WTC11 (cell line): Measurements from ENCODE around the gene STAT2. TPM values are rescaled to one million over a fixed set of nuclear protein-coding genes. Genes with fewer than 3 reads are reported as not detected.

Experiments used
- ATAC-seq: fragments of 200-7000 bp; cut with Tn5 transposase; 2 replicates; pipeline ENCODE4 v1.10.0; 2021; ENCODE audit warnings: mild to moderate bottlenecking, moderate library complexity
- CTCF ChIA-PET: fragments of 300-600 bp; sonication (Branson Sonifier 250); formaldehyde crosslinking; loops from one replicate; lab custom pipeline; 2021; ENCODE audit warnings: antibody characterized with exemption; lab: Charles Lee
- POLR2A ChIA-PET: fragments of 350-600 bp; sonication (Branson Sonifier 250); formaldehyde crosslinking; loops from one replicate; lab custom pipeline; 2021; ENCODE audit warnings: antibody characterized with exemption; lab: Charles Lee
- DNase-seq: peaks from one replicate; pipeline ENCODE4 v3.0.0; 2021; ENCODE audit warnings: low spot score
- H3K27ac Mint-ChIP-seq: 2 replicates; pipeline ENCODE4 v1.8.0; 2021; ENCODE audit warnings: mixed read lengths
- H3K27me3 Mint-ChIP-seq: 2 replicates; pipeline ENCODE4 v1.8.0; 2021; ENCODE audit warnings: low read depth, mild to moderate bottlenecking, moderate library complexity, mixed read lengths
- H3K36me3 Mint-ChIP-seq: 2 replicates; pipeline ENCODE4 v1.8.0; 2021; ENCODE audit warnings: mixed read lengths
- H3K4me1 Mint-ChIP-seq: 2 replicates; pipeline ENCODE4 v1.8.0; 2022; ENCODE audit warnings: mixed read lengths
- H3K4me3 Mint-ChIP-seq: 2 replicates; pipeline ENCODE4 v1.8.0; 2021; ENCODE audit warnings: mild to moderate bottlenecking, moderate library complexity, mixed read lengths
- H3K9me3 Mint-ChIP-seq: 2 replicates; pipeline ENCODE4 v1.8.0; 2021; ENCODE audit warnings: mixed read lengths
- ATF1 ChIP-seq: sonication (generic); formaldehyde crosslinking; IDR thresholded peaks from 2 replicates; pipeline ENCODE4 v1.8.1; 2023; ENCODE audit warnings: mild to moderate bottlenecking, moderate library complexity, missing genetic modification reagents
- ATF6 ChIP-seq: sonication (generic); formaldehyde crosslinking; IDR thresholded peaks from 2 replicates; pipeline ENCODE4 v1.8.1; 2023; ENCODE audit warnings: mild to moderate bottlenecking, missing genetic modification reagents
- CBFB ChIP-seq: sonication (generic); formaldehyde crosslinking; IDR thresholded peaks from 2 replicates; pipeline ENCODE4 v1.8.1; 2022; ENCODE audit warnings: mild to moderate bottlenecking, low read depth, missing genetic modification reagents
- EMX1 ChIP-seq: fragments of 250-450 bp; sonication (Bioruptor Pico); IDR thresholded peaks from 2 replicates; pipeline ENCODE4 v1.8.0; 2021; ENCODE audit warnings: mild to moderate bottlenecking
- ETV6 ChIP-seq: sonication (generic); formaldehyde crosslinking; IDR thresholded peaks from 2 replicates; pipeline ENCODE4 v1.8.1; 2022; ENCODE audit warnings: mild to moderate bottlenecking, missing genetic modification reagents
- GTF2I ChIP-seq: fragments of 250-450 bp; sonication (Bioruptor Pico); conservative IDR thresholded peaks from 2 replicates; pipeline ENCODE4 v1.4.0; 2021; ENCODE audit warnings: mild to moderate bottlenecking
- HMGXB4 ChIP-seq: sonication (generic); formaldehyde crosslinking; IDR thresholded peaks from 2 replicates; pipeline ENCODE4 v1.8.1; 2023; ENCODE audit warnings: mild to moderate bottlenecking, moderate library complexity, missing genetic modification reagents
- MAX ChIP-seq: sonication (generic); formaldehyde crosslinking; IDR thresholded peaks from 2 replicates; pipeline ENCODE4 v1.8.0; 2022; ENCODE audit warnings: mild to moderate bottlenecking, missing genetic modification reagents
- NFATC4 ChIP-seq: fragments of 250-450 bp; sonication (Bioruptor Pico); IDR thresholded peaks from 2 replicates; pipeline ENCODE4 v1.9.0; 2021; ENCODE audit warnings: mild to moderate bottlenecking
- NFYB ChIP-seq: sonication (generic); formaldehyde crosslinking; conservative IDR thresholded peaks from 2 replicates; pipeline ENCODE4 v1.8.0; 2022; ENCODE audit warnings: low read depth, missing genetic modification reagents
- NR2C2 ChIP-seq: sonication (generic); formaldehyde crosslinking; IDR thresholded peaks from 2 replicates; pipeline ENCODE4 v1.8.0; 2022; ENCODE audit warnings: mild to moderate bottlenecking, missing genetic modification reagents
- RELA ChIP-seq: sonication (generic); formaldehyde crosslinking; IDR thresholded peaks from 2 replicates; pipeline ENCODE4 v1.8.1; 2022; ENCODE audit warnings: missing genetic modification reagents, mild to moderate bottlenecking, borderline replicate concordance
- SOX15 ChIP-seq: fragments of 250-450 bp; sonication (Bioruptor Pico); IDR thresholded peaks from 2 replicates; pipeline ENCODE4 v1.9.0; 2021; ENCODE audit warnings: mild to moderate bottlenecking
- SP1 ChIP-seq: sonication (generic); formaldehyde crosslinking; conservative IDR thresholded peaks from 2 replicates; pipeline ENCODE4 v1.8.1; 2022; ENCODE audit warnings: missing genetic modification reagents
- STAT6 ChIP-seq: sonication (generic); formaldehyde crosslinking; conservative IDR thresholded peaks from 2 replicates; pipeline ENCODE4 v1.8.1; 2023; ENCODE audit warnings: mild to moderate bottlenecking, low read depth, missing genetic modification reagents, moderate library complexity
- ZNF138 ChIP-seq: sonication (generic); formaldehyde crosslinking; conservative IDR thresholded peaks from 2 replicates; pipeline ENCODE4 v1.8.1; 2022; ENCODE audit warnings: mild to moderate bottlenecking, moderate library complexity, missing genetic modification reagents
- ZNF396 ChIP-seq: fragments of 250-450 bp; sonication (Bioruptor Pico); IDR thresholded peaks from 2 replicates; pipeline ENCODE4 v1.8.0; 2021; ENCODE audit warnings: mild to moderate bottlenecking, moderate library complexity, borderline replicate concordance
- ZNF416 ChIP-seq: fragments of 250-450 bp; sonication (Bioruptor Pico); IDR thresholded peaks from 2 replicates; pipeline ENCODE4 v1.9.0; 2021; ENCODE audit warnings: mild to moderate bottlenecking, inconsistent platforms
- total RNA-seq: library from RNA; stranded (reverse); gene quantifications from 3 replicates; pipeline ENCODE4 v1.2.3, GENCODE V29; 2021
- TF ChIP-seq, protein P1 (sequence below): sonication (generic); formaldehyde crosslinking; IDR thresholded peaks from 2 replicates; pipeline ENCODE4 v1.8.1; 2022; ENCODE audit warnings: low read depth, missing genetic modification reagents, borderline replicate concordance
- TF ChIP-seq, protein P2 (sequence below): sonication (generic); formaldehyde crosslinking; IDR thresholded peaks from 2 replicates; pipeline ENCODE4 v1.8.1; 2022; ENCODE audit warnings: mild to moderate bottlenecking, moderate library complexity, missing genetic modification reagents
- TF ChIP-seq, protein P3 (sequence below): fragments of 250-450 bp; sonication (Bioruptor Pico); IDR thresholded peaks from 2 replicates; pipeline ENCODE4 v2.1.2; 2022; ENCODE audit warnings: mild to moderate bottlenecking, moderate library complexity
- TF ChIP-seq, protein P4 (sequence below): sonication (generic); formaldehyde crosslinking; IDR thresholded peaks from 2 replicates; pipeline ENCODE4 v1.8.0; 2023; ENCODE audit warnings: missing genetic modification reagents

STAT2 gene
- total RNA-seq, 1 experiment from 2014 or later = 54.5 TPM

GRCh38 chr12:56361487-56362129 is 1.7 kb upstream of the STAT2 start:
- no peak for ATAC-seq
- Mint-ChIP-seq H3K27me3 (peaks cover 9% of the 10 kb centered on the region; the same call in 1 of the 2 replicates), H3K9me3 (no peaks in the 10 kb centered on the region), H3K36me3 (no peaks in the 10 kb centered on the region), H3K4me3 (peak overlapping the region; percentile 90), H3K27ac (peak overlapping the region; percentile 99)
- CTCF ChIA-PET = no interaction called here
- POLR2A ChIA-PET = no interaction called here
- no peak for DNase-seq
- TF ChIP-seq, protein P1, sequence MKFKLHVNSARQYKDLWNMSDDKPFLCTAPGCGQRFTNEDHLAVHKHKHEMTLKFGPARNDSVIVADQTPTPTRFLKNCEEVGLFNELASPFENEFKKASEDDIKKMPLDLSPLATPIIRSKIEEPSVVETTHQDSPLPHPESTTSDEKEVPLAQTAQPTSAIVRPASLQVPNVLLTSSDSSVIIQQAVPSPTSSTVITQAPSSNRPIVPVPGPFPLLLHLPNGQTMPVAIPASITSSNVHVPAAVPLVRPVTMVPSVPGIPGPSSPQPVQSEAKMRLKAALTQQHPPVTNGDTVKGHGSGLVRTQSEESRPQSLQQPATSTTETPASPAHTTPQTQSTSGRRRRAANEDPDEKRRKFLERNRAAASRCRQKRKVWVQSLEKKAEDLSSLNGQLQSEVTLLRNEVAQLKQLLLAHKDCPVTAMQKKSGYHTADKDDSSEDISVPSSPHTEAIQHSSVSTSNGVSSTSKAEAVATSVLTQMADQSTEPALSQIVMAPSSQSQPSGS = no peak
- no peak for TF ChIP-seq ZNF416 (CRISPR knock-in tag)
- no peak for TF ChIP-seq CBFB (CRISPR knock-in tag)
- no peak for TF ChIP-seq ZNF138
- no peak for TF ChIP-seq MAX (CRISPR knock-in tag)
- TF ChIP-seq ETV6 (CRISPR knock-in tag) = no peak
- no peak for TF ChIP-seq NFYB (CRISPR knock-in tag)
- no peak for TF ChIP-seq ZNF396 (CRISPR knock-in tag)
- TF ChIP-seq, protein P2, sequence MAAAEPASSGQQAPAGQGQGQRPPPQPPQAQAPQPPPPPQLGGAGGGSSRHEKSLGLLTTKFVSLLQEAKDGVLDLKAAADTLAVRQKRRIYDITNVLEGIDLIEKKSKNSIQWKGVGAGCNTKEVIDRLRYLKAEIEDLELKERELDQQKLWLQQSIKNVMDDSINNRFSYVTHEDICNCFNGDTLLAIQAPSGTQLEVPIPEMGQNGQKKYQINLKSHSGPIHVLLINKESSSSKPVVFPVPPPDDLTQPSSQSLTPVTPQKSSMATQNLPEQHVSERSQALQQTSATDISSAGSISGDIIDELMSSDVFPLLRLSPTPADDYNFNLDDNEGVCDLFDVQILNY = no peak
- TF ChIP-seq SOX15 (CRISPR knock-in tag) = no peak
- no peak for TF ChIP-seq NR2C2
- no peak for TF ChIP-seq NFATC4
- TF ChIP-seq SP1 (CRISPR knock-in tag) = no peak
- no peak for TF ChIP-seq ATF1 (CRISPR knock-in tag)
- TF ChIP-seq, protein P3, sequence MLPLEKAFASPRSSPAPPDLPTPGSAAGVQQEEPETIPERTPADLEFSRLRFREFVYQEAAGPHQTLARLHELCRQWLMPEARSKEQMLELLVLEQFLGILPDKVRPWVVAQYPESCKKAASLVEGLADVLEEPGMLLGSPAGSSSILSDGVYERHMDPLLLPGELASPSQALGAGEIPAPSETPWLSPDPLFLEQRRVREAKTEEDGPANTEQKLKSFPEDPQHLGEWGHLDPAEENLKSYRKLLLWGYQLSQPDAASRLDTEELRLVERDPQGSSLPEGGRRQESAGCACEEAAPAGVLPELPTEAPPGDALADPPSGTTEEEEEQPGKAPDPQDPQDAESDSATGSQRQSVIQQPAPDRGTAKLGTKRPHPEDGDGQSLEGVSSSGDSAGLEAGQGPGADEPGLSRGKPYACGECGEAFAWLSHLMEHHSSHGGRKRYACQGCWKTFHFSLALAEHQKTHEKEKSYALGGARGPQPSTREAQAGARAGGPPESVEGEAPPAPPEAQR (CRISPR knock-in tag) = no peak
- TF ChIP-seq, all 79 proteins: peak for 0
- H3K4me1 Mint-ChIP-seq = peaks cover 13% of the 10 kb centered on the region

GRCh38 chr12:56358836-56359532 is 923 bp downstream of the STAT2 start:
- CTCF ChIA-PET = interaction anchor here (0.6 to 2.9 kb wide), 12 partner anchors 12 to 653 kb away, joined by 3 to 55 read pairs (median 8); partner anchors contain the start of genes ANKRD52, CNPY2, DNAJC14 and IL23A
- Mint-ChIP-seq H3K9me3 (no peaks in the 10 kb centered on the region), H3K4me3 (peak overlapping the region; percentile 90), H3K4me1 (peaks cover 13% of the 10 kb centered on the region), H3K27ac (peak overlapping the region; percentile 96), H3K36me3 (peaks cover 19% of the 10 kb centered on the region), H3K27me3 (0 out of 2 replicates have a peak, but pooled peaks cover 2% of the 10 kb centered on the region)
- POLR2A ChIA-PET = interaction anchor here (0.6 to 2.0 kb wide), 12 partner anchors 18 to 430 kb away, joined by 3 to 24 read pairs (median 4); partner anchors contain the start of genes CNPY2, COQ10A, IL23A and PA2G4
- ATAC-seq (no peak), DNase-seq (no peak)
- TF ChIP-seq ATF6 (CRISPR knock-in tag) (no peak), GTF2I (no peak), MAX (CRISPR knock-in tag) (no peak), STAT6 (CRISPR knock-in tag) (no peak), HMGXB4 (no peak), RELA (CRISPR knock-in tag) (no peak), EMX1 (CRISPR knock-in tag) (no peak)
- TF ChIP-seq, protein P4, sequence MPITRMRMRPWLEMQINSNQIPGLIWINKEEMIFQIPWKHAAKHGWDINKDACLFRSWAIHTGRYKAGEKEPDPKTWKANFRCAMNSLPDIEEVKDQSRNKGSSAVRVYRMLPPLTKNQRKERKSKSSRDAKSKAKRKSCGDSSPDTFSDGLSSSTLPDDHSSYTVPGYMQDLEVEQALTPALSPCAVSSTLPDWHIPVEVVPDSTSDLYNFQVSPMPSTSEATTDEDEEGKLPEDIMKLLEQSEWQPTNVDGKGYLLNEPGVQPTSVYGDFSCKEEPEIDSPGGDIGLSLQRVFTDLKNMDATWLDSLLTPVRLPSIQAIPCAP = no peak
